Activated T-cell treated with anti-CD3 and anti-CD28 coated beads, Interleukin-2, amount 50 U/mL, for 72 hours (primary cell): ENCODE data around the gene ALG13. TPM values are rescaled to one million over a fixed set of nuclear protein-coding genes. Genes with fewer than 3 reads are reported as not detected.
"Not testable (repeated sequence)": the region's sequence is repeated elsewhere in the genome, so short reads cannot be mapped to it uniquely, and the experiment has no call there.

ENCODE experiments used
- ATAC-seq, 2 donors: fragments of 150-1000 bp; cut with Tn5 transposase; replicated peaks in 1 of 2; 2 replicates each; pipeline ENCODE4 v1.10.0; 2021; ENCODE audit warnings: moderate library complexity in 2 of 2, mild to moderate bottlenecking in 1 of 2
- DNase-seq, 2 donors: peaks; one replicate each; pipeline ENCODE4 v3.0.0; 2021 to 2022; ENCODE audit warnings: mixed read lengths in 1 of 2
- H3K27ac Mint-ChIP-seq: one replicate; pipeline ENCODE4 v1.8.0; 2022; ENCODE audit warnings: mild to moderate bottlenecking, moderate library complexity, mixed read lengths
- H3K27me3 Mint-ChIP-seq: one replicate; pipeline ENCODE4 v1.8.0; 2022; ENCODE audit warnings: low read depth, mixed read lengths
- H3K36me3 Mint-ChIP-seq, 2 donors: one replicate each; pipeline ENCODE4 v1.8.0; 2022; ENCODE audit warnings: mixed read lengths in 2 of 2, mild to moderate bottlenecking in 1 of 2; ENCODE audit not compliant: insufficient read depth in 2 of 2
- H3K4me1 Mint-ChIP-seq: one replicate; pipeline ENCODE4 v1.8.0; 2022; ENCODE audit warnings: low read depth, mixed read lengths
- H3K4me3 Mint-ChIP-seq, 2 donors: one replicate each; pipeline ENCODE4 v1.8.0; 2022; ENCODE audit warnings: mild to moderate bottlenecking in 2 of 2, mixed read lengths in 2 of 2, moderate library complexity in 2 of 2
- H3K9me3 Mint-ChIP-seq, 2 donors: one replicate each; pipeline ENCODE4 v1.8.0; 2022; ENCODE audit warnings: mixed read lengths in 2 of 2
- total RNA-seq, 2 donors: library from RNA; stranded (reverse); gene quantifications; one replicate each; pipeline ENCODE4 v1.2.3, GENCODE V29; 2022

ALG13 gene
- total RNA-seq, 2 donors from 2014 or later, result 63.8 to 112 TPM

DNA sequence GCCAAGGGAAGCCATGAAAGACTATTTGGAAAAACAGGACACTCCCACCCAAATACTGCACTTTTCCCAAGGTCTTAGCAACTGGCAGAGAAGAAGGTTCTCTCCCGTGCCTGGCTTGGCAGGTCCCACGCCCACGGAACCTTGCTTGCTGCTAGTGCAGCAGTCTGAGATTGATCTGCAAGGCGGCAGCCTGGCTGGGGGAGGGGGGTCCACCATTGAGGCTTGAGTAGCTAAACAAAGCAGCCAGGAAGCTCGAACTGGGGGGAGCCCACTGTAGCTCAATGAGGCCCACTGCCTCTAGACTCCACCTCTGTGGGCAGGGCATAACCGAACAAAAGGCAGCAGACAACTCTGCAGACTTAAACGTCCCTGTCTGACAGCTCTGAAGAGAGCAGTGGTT, 103.7 kb downstream of the ALG13 start:
- ATAC-seq, result no peak
- DNase-seq, result no peak
- no peak overlapping the region for H3K4me3 Mint-ChIP-seq
- H3K27ac Mint-ChIP-seq, result no peak overlapping the region
- H3K36me3 Mint-ChIP-seq, result peaks cover 11 to 24% of the 10 kb centered on the region in 2 donors
- peaks cover 11% of the 10 kb centered on the region for H3K27me3 Mint-ChIP-seq
- peaks cover 14 to 16% of the 10 kb centered on the region in 2 donors for H3K9me3 Mint-ChIP-seq
- H3K4me1 Mint-ChIP-seq, result no peaks in the 10 kb centered on the region

DNA sequence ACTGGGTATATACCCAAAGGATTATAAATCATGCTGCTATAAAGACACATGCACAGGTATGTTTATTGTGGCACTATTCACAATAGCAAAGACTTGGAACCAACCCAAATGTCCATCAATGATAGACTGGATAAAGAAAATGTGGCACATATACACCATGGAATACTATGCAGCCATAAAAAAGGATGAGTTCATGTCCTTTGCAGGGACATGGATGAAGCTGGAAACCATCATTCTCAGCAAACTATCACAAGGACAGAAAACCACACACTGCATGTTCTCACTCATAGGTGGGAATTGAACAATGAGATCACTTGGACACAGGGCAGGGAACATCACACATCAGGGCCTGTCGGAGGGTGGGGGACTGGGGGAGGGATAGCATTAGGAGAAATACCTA, 109.1 kb downstream of the ALG13 start:
- ATAC-seq, DNase-seq, H3K4me3 Mint-ChIP-seq, H3K27ac Mint-ChIP-seq, H3K4me1 Mint-ChIP-seq: not testable (repeated sequence)
- Mint-ChIP-seq H3K9me3 (peaks cover 17 to 19% of the 10 kb centered on the region in 2 donors), H3K36me3 (peaks cover 8 to 24% of the 10 kb centered on the region in 2 donors), H3K27me3 (peaks cover 11% of the 10 kb centered on the region)

Other genes with a start within 250 kb of the ALG13 start
- under 1 TPM in 1 of 2 donors, not detected in 1; 0.05 TPM for gene SERTM2, start 169.5 kb upstream of the ALG13 start, total RNA-seq
- not detected for gene TRPC5OS, start 195.0 kb downstream of the ALG13 start, total RNA-seq